HCT116 (cell line): ENCODE data around the gene WDR76.
"Not testable (repeated sequence)": the region's sequence is repeated elsewhere in the genome, so short reads cannot be mapped to it uniquely, and the experiment has no call there.

Experiments
- CTCF ChIP-seq, 3 experiments: fragments of 200-600 bp in 1 of 3; sonication (generic) in 1 of 3; IDR thresholded peaks in 2 of 3; conservative IDR thresholded peaks in 1 of 3; 2 replicates each; pipeline ENCODE4 v1.5.1; 2012 to 2017; ENCODE audit warnings: low read depth in 2 of 3, low read length in 2 of 3, antibody characterized with exemption in 1 of 3, borderline replicate concordance in 1 of 3, control low read depth in 1 of 3, mild to moderate bottlenecking in 1 of 3, mixed read lengths in 1 of 3, mixed run types in 1 of 3, moderate library complexity in 1 of 3; ENCODE audit not compliant: insufficient read depth in 1 of 3
- EZH2phosphoT487 ChIP-seq: fragments of 200-600 bp; IDR thresholded peaks from 2 replicates; pipeline ENCODE4 v1.6.1; 2018; ENCODE audit warnings: antibody characterized with exemption, borderline replicate concordance
- FOSL1 ChIP-seq: IDR thresholded peaks from 2 replicates; pipeline ENCODE4 v1.6.1; 2012; ENCODE audit warnings: low read depth
- POLR2A ChIP-seq: IDR thresholded peaks from 2 replicates; pipeline ENCODE4 v1.7.0; 2011; ENCODE audit warnings: borderline replicate concordance; ENCODE audit not compliant: insufficient read depth, insufficient read length; ENCODE audit errors: extremely low read depth
- POLR2AphosphoS5 ChIP-seq: IDR thresholded peaks from 2 replicates; pipeline ENCODE4 v1.6.1; 2011; ENCODE audit warnings: mild to moderate bottlenecking, low read depth, low read length, moderate library complexity
- REST ChIP-seq: IDR thresholded peaks from 2 replicates; pipeline ENCODE4 v1.6.1; 2012; ENCODE audit warnings: low read depth
- SP1 ChIP-seq: IDR thresholded peaks from 2 replicates; pipeline ENCODE4 v1.6.1; 2012; ENCODE audit warnings: low read depth
- SRF ChIP-seq: IDR thresholded peaks from 2 replicates; pipeline ENCODE4 v1.6.1; 2012; ENCODE audit warnings: low read depth
- YY1 ChIP-seq: IDR thresholded peaks from 2 replicates; pipeline ENCODE4 v1.6.1; 2011; ENCODE audit warnings: low read length, low read depth, moderate library complexity, mild to moderate bottlenecking; ENCODE audit not compliant: insufficient replicate concordance; ENCODE audit errors: extremely low read depth

GRCh38 chr15:43802676-43803075 is 24.1 kb upstream of the WDR76 start:
- not testable (repeated sequence) for TF ChIP-seq POLR2A; SP1; YY1; CTCF (IDR thresholded peaks at IDR 0.05 in 2 of 3, conservative IDR thresholded peaks at IDR 0.05 in 1 of 3; ENCODE audit: borderline replicate concordance in 1 of 3, insufficient read depth in 1 of 3, low read depth in 2 of 3, low read length in 2 of 3); SRF; EZH2phosphoT487; FOSL1; REST; POLR2AphosphoS5
